Ectodermal cell (in vitro differentiated cells): ENCODE measurements around the gene CST3.

Experiments used
- H3K27ac ChIP-seq: 2 replicates; pipeline ENCODE4 v1.7.0; 2013; ENCODE audit warnings: mild to moderate bottlenecking, low read depth, low read length; ENCODE audit not compliant: insufficient read depth, poor library complexity, severe bottlenecking
- H3K27me3 ChIP-seq: 2 replicates; pipeline ENCODE4 v1.7.0; 2013; ENCODE audit warnings: mild to moderate bottlenecking, low read length; ENCODE audit not compliant: insufficient read depth, control insufficient read depth, poor library complexity, severe bottlenecking
- H3K36me3 ChIP-seq: one replicate; pipeline ENCODE4 v1.7.0; 2013; ENCODE audit warnings: low read length; ENCODE audit not compliant: control insufficient read depth, insufficient read depth
- H3K4me1 ChIP-seq: one replicate; pipeline ENCODE4 v1.7.0; 2013; ENCODE audit warnings: low read length; ENCODE audit not compliant: control insufficient read depth, insufficient read depth
- H3K4me3 ChIP-seq: 2 replicates; pipeline ENCODE4 v1.7.0; 2013; ENCODE audit warnings: low read depth, low read length, control low read depth; ENCODE audit not compliant: insufficient read depth
- H3K9me3 ChIP-seq: 2 replicates; pipeline ENCODE4 v1.7.0; 2013; ENCODE audit warnings: mild to moderate bottlenecking, low read length, moderate library complexity; ENCODE audit not compliant: control insufficient read depth
- WGBS, 2 experiments: methylation state at CpG; one replicate each; pipeline ENCODE4 v1.1.7; 2013; ENCODE audit warnings: missing lambda C conversion rate in 2 of 2; 5-methylcytosine and 5-hydroxymethylcytosine counted together

CST3 gene

DNA sequence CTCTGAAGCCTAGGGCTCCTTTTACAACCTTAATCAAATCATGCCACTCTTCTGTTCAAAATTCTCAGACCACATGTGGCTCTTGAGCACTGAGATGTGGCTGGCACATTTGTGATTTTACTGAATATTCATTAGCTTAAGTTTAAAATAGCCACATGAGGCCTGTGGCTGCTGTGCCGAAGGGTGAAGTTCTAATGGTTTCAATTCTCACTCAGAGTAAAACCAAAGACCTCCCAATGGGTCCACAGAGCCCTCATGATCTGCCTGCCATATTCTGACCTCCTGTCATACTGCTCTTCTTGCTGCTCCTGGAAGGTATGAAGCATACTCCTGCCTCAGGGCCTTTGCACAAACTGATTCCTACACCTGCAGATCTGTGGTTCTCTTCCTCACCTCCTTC, 7.8 kb upstream of the CST3 start:
- no peak overlapping the region for H3K4me3 ChIP-seq
- H3K9me3 ChIP-seq: no peaks in the 10 kb centered on the region
- H3K4me1 ChIP-seq: no peaks in the 10 kb centered on the region
- no peaks in the 10 kb centered on the region for H3K36me3 ChIP-seq
- WGBS, 2 experiments: 95 to 98% methylated on average over 1 of the region's 1 CpG
- H3K27me3 ChIP-seq: no peaks in the 10 kb centered on the region
- H3K27ac ChIP-seq: no peak overlapping the region

DNA sequence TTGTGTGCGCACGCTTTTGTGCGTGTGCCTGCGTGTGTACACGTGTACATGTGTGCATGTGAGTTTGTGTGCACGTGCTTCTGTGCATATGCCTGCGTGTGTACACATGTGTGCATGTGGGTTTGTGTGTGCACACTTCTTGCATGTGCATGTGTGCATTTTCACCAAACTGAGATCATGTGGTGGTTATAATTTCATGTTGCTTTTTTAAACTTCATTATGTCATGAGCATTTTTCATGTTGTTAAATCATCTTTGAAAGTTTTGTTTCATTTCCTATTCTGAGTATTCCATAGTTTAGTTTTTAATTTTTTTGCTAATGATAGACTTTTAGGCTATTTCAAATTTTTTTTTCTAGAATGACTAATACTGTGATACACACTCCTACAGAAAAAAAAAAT, 6.4 kb upstream of the CST3 start:
- 95 to 98% methylated on average over 7 of the region's 7 CpGs for WGBS, 2 experiments
- Histone ChIP-seq H3K27ac (no peak overlapping the region), H3K27me3 (no peaks in the 10 kb centered on the region), H3K36me3 (no peaks in the 10 kb centered on the region), H3K9me3 (no peaks in the 10 kb centered on the region), H3K4me1 (no peaks in the 10 kb centered on the region), H3K4me3 (no peak overlapping the region)

DNA sequence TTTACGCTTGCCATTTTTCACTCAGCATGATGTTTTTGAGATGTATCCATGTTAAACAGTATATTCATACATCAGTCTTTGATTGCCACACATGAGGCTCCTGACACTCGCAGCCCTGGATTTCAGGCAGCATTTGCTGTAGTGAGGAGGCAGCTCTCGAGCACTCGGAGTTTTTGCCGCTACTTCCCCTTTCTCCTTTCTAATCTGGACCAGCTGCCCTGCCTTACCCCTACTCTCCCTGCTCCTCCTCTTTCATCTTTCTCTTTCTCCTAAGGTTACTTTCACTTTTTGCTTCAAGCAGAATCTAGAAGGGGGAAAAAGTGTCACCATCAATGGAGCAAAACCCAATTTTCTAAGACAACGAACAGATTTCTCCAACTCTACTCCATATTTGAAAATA, 5.9 kb upstream of the CST3 start:
- 83 to 86% methylated on average over 5 of the region's 6 CpGs for WGBS, 2 experiments
- Histone ChIP-seq H3K9me3 (no peaks in the 10 kb centered on the region), H3K36me3 (no peaks in the 10 kb centered on the region), H3K27me3 (no peaks in the 10 kb centered on the region), H3K4me3 (no peak overlapping the region), H3K4me1 (no peaks in the 10 kb centered on the region), H3K27ac (no peak overlapping the region)

DNA sequence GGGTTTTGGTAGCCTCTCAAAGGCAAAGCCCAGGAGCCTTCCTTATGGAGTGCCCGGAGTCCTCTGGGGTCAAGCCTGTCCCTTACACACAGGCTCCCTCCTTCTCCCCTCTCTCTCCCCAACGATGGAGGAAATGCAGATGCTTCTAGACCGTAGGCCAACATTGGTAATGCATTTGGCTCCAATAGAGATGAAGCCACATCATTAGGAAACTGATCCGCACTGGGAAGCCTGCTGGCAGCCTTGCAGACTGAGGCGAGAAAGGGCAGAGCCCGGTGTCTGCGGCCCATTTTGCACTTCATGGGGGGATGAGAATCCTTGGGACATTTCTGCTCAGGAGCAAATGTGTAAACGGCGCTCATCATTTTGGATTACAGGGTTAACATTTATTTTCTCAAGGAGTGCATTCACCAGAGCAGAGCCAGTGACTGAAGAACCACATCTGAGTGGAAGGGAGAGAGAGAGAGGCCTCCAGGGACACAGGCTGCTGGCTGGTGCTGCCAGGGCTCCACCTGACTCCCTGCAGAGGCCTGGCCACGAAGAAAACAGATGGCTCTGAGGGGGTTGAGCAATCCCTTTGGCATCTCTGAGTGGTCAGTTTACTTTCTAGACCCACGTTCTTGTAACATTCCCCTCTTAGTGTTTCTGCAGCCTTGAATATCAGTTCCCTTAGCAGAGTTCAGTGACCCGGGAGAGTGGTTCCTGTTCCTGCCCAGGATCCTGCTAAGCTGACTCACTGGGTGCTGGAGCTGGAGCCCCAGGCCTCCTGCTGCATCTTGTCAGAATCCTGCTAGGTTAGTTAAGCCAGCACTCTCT, 4.4 kb upstream of the CST3 start:
- no peaks in the 10 kb centered on the region for H3K4me1 ChIP-seq
- H3K4me3 ChIP-seq: no peak overlapping the region
- 74 to 76% methylated on average over 12 of the region's 12 CpGs for WGBS, 2 experiments
- no peak overlapping the region for H3K27ac ChIP-seq
- no peaks in the 10 kb centered on the region for H3K36me3 ChIP-seq
- H3K27me3 ChIP-seq: no peaks in the 10 kb centered on the region
- H3K9me3 ChIP-seq: no peaks in the 10 kb centered on the region

DNA sequence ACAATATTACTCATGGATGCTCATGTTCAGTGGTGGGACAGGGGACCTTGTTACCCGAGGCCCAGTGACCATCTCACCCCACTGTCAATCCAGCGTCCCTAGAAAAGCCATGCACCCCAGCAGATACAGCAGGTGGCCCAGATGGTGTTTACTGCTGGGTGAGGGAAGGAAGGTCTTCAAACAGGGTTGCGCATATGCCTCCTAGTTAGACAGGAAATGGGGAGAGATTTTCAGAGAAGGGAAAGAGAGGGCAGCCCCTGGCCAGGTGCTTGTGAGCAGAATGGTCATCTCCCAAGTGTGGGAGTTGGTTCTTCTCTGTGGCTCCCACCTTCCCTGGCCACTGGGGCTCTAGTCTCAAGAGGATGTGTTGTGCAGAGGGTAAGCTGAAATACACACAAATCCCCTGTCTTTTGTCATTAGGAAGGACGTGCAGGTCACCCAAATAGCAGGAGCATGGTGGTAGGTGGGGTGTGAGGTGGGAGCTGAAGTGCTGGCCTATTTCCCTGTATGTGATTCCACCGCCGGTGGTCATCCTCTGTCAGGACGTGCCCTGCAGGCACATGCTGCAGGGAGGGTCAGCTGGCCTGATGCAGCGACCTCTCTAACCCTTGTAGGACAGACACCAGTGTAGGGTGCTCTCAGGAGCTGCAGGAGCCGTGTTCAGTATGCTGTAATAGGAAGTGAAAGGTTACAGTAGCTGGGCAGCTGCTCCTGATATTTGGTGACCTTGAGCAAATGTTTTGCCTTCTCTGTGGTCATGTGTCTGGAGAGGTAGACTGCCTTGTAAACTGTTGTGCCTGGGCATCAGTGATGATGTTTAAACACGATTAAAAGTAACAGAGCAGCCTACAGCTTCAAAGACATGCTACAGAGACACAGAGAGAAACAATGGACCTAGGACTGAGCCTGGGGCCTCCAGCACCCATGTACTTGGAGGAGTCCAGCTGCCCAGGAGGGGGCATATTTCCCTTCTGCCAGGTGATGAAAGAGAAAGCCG, 3.2 kb upstream of the CST3 start:
- Histone ChIP-seq H3K4me1 (peaks cover 6% of the 10 kb centered on the region), H3K27me3 (peaks cover 10% of the 10 kb centered on the region), H3K36me3 (no peaks in the 10 kb centered on the region), H3K27ac (no peak overlapping the region), H3K4me3 (no peak overlapping the region), H3K9me3 (no peaks in the 10 kb centered on the region)
- WGBS, 2 experiments: 86% methylated on average over 11 of the region's 11 CpGs

DNA sequence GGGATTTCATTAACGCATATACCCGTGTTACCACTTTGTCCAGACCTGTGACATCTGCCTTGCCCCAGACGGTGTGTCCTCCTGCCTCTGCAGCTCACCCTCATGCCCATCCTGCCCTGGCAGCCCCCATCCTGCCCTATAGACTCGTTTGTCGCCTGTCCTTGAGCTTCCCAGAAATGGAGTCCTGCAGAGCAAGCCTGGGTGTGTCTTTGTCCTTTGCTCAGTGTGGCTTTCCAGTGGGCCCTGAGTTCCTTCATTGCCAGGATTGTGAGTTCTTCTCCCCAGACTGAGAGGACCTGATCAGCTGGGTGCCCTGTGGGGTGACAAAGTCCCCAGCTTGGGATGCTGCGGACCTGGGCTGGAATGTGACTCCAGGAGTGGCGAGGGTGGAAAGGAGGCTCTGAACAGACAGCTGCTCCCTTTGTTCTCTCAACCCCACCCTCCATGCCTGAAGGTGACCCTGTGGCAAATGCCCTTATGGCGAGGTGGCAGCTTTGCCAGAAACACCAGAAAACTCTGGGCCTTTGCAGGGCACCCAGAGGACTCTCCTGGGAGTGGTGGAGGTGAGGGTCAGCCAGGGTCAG, 2.4 kb upstream of the CST3 start:
- Histone ChIP-seq H3K4me3 (no peak overlapping the region), H3K27me3 (peaks cover 11% of the 10 kb centered on the region), H3K36me3 (no peaks in the 10 kb centered on the region), H3K9me3 (no peaks in the 10 kb centered on the region), H3K4me1 (peaks cover 6% of the 10 kb centered on the region), H3K27ac (no peak overlapping the region)
- 84 to 86% methylated on average over 8 of the region's 8 CpGs for WGBS, 2 experiments

DNA sequence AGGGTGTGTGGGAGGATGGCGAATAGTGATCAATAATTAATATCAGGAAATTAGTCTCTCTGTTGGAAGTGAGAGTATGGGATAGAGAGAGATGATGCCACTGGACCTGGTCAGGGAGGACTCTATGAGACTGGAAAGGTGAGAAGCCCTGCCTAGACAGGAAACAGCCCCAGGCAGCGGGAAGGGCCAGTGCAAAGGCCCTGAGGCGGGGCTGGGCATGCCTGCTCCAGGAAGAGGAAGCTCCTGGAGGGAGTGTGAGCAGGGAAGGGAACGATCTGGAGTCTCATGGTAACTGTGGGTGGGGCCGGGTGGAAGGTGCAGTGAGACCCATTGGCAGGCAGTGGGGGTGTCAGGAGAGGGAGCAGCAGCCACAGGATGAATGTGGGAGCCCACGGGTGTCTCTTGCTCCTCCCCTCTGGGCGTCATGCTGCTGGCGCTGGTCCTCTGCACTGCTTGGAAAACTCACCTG, 1.8 kb upstream of the CST3 start:
- Histone ChIP-seq H3K27me3 (peaks cover 11% of the 10 kb centered on the region), H3K9me3 (no peaks in the 10 kb centered on the region)
- 90 to 91% methylated on average over 8 of the region's 8 CpGs for WGBS, 2 experiments

DNA sequence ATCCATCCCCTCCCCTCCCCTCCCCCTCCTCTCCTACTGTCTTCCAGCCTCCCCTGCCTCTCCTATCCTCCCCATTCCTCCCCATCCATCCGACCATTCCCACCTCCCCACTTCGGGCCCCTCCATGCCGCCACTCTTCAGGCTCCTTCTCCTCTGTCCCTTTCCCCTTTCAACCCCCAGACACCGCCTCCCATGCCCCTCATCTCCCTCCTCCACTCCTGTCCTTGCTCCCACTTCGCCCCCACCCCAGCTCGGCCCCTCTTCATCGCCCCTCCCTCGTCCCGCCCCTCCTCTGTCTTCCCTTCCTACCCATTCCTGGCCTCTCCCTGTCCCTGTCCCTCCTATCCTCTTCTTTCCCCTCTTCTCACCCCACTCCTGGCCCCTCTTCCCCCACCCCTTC, 554 bp upstream of the CST3 start:
- H3K4me3 ChIP-seq: no peak overlapping the region
- H3K9me3 ChIP-seq: no peaks in the 10 kb centered on the region
- no peaks in the 10 kb centered on the region for H3K36me3 ChIP-seq
- WGBS, 2 experiments: 53 to 60% methylated on average over 9 of the region's 9 CpGs
- peaks cover 11% of the 10 kb centered on the region for H3K27me3 ChIP-seq
- no peak overlapping the region for H3K27ac ChIP-seq
- peaks cover 6% of the 10 kb centered on the region for H3K4me1 ChIP-seq

More for the DNA sequence above, 1.8 kb upstream of the CST3 start:
- Histone ChIP-seq H3K36me3 (no peaks in the 10 kb centered on the region), H3K4me1 (peaks cover 6% of the 10 kb centered on the region), H3K4me3 (no peak overlapping the region), H3K27ac (no peak overlapping the region)

DNA sequence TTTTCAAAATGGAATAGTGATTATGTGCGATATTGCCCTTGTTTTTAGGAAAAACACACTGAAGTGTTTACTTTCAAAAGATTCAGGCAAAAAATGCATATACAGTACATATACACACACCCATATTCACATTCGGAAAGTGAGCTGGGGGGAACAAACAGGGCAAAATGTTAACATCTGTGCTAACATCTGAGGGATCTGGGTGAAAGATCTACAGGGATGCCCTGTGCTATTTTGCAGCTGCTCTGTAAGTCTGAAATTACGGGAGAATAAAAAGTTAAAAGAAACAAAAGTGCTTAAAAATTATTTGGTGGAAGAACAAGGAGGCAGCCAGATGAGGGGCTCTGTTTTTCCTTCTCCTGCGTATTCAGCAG, 860 bp downstream of the CST3 start:
- H3K9me3 ChIP-seq: no peaks in the 10 kb centered on the region
- H3K4me3 ChIP-seq: peak overlapping the region; percentile 49
- H3K36me3 ChIP-seq: no peaks in the 10 kb centered on the region
- no peak overlapping the region for H3K27ac ChIP-seq
- 47 to 52% methylated on average over 4 of the region's 4 CpGs for WGBS, 2 experiments
- peaks cover 11% of the 10 kb centered on the region for H3K27me3 ChIP-seq
- H3K4me1 ChIP-seq: peaks cover 6% of the 10 kb centered on the region
